HUES6 (cell line): ENCODE results near the gene EBI3.
"Not testable (repeated sequence)": the region's sequence is repeated elsewhere in the genome, so short reads cannot be mapped to it uniquely, and the experiment has no call there.

Experiments
- H3K27ac ChIP-seq: 2 replicates; pipeline ENCODE4 v1.7.0; 2013; ENCODE audit warnings: low read depth, mild to moderate bottlenecking, low read length, inconsistent platforms
- H3K27me3 ChIP-seq: 2 replicates; pipeline ENCODE4 v1.6.1; 2013; ENCODE audit warnings: low read length; ENCODE audit not compliant: control insufficient read depth, insufficient read depth
- H3K36me3 ChIP-seq: 2 replicates; pipeline ENCODE4 v1.6.1; 2013; ENCODE audit warnings: low read length; ENCODE audit not compliant: control insufficient read depth, insufficient read depth
- H3K4me1 ChIP-seq: 2 replicates; pipeline ENCODE4 v1.6.1; 2013; ENCODE audit warnings: low read length; ENCODE audit not compliant: control insufficient read depth, insufficient read depth
- H3K4me3 ChIP-seq: 2 replicates; pipeline ENCODE4 v1.5.1; 2013; ENCODE audit warnings: low read depth, low read length
- H3K9ac ChIP-seq: one replicate; pipeline ENCODE4 v1.6.1; 2013; ENCODE audit warnings: mild to moderate bottlenecking, low read length
- H3K9me3 ChIP-seq: 2 replicates; pipeline ENCODE4 v1.6.1; 2013; ENCODE audit warnings: low read depth, low read length; ENCODE audit not compliant: control insufficient read depth, insufficient read depth

Gene EBI3

DNA sequence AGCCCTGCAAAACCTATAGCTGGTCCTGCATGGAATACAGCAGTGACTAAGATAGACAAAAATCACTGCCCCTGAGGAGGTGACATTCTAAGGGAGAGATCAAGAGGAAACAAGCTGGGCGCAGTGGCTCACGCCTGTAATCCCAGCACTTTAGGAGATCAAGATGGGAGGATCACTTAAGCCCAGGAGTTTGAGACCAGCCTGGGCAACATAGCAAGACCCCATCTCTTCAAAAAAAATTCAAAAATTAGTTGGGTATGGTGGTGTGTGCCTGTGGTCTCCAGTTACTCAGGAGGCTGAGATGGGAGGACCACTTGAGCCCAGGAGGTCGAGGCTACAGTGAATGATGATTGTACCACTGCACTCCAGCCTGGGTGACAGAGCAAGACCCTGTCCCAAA, 36.8 kb upstream of the EBI3 start:
- H3K9ac ChIP-seq, H3K4me3 ChIP-seq, H3K36me3 ChIP-seq, H3K4me1 ChIP-seq, H3K27ac ChIP-seq, H3K9me3 ChIP-seq: not testable (repeated sequence)
- peaks cover 30% of the 10 kb centered on the region for H3K27me3 ChIP-seq

DNA sequence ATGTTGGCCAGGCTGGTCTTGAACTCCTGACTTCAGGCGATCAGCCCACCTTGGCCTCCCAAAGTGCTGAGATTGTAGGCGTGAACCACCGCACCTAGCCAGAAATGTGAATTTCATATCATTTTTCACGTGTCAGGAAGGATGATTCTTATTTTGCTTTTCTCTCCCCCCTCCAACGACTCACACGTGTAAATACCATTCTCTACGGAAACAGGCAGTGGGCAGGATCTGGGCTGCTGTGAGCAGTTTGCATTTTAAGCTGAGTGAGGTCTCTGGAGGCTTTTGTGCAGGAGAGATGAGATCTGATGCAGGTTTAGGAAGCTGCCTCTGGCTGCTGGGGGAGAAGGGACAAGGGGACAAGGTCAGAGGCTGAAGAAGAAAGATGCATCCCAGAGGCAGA, 35.0 kb upstream of the EBI3 start:
- H3K36me3 ChIP-seq = no peaks in the 10 kb centered on the region
- H3K9ac ChIP-seq = no peak overlapping the region
- no peaks in the 10 kb centered on the region; the same call in 1 of the 2 replicates for H3K4me1 ChIP-seq
- H3K27me3 ChIP-seq = peaks cover 45% of the 10 kb centered on the region
- no peak overlapping the region for H3K27ac ChIP-seq
- H3K4me3 ChIP-seq = no peak overlapping the region
- H3K9me3 ChIP-seq = no peaks in the 10 kb centered on the region

DNA sequence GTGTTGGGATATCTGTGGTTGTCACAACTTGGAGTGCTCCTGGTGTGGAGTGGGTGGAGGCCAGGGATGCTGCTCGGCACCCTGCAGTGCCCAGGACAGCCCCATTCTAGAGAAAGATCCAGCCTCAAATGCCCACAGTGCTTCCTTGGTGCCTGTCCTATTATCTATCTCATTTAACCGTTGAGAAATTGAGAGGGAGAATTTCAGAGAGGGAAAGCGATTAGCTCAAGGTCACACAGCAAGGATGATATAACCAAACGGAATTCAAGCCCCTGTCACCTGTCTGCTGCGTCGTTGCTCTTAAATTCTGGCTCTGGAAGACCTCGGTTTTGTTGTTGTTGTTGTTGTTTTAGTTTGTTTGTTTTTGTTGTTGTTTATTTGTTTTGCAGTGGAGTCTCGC, 33.3 kb upstream of the EBI3 start:
- Histone ChIP-seq H3K36me3 (no peaks in the 10 kb centered on the region), H3K27ac (no peak overlapping the region), H3K4me3 (no peak overlapping the region), H3K9ac (no peak overlapping the region), H3K9me3 (no peaks in the 10 kb centered on the region), H3K27me3 (peaks cover 61% of the 10 kb centered on the region), H3K4me1 (no peaks in the 10 kb centered on the region; the same call in 1 of the 2 replicates)

DNA sequence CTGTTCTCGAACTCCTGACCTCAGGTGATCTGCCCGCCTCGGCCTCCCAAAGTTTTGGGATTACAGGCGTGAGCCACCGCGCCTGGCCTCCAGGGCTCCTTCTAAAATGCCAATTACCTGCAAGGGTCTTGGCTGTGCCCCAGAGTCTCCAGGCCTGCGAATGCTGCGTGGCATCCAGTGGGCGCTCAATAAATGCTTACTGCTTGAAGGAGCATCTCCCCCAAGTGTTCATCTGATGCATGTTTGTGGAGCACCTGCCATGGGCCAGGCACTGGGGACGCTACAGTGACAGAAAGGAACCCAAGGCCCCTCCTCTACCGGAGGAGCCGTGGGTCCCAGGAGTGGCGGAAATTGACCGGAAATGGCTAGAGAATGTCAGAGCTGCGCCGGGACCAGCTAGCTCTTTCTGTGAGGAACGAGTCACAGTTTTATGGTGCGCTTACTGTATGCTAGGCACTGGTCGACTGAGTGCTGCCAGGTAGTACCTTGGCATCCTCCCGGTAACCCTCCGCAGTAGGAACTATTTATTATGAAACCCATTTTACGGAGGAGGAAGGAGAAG, 32.7 kb upstream of the EBI3 start:
- Histone ChIP-seq H3K4me3 (no peak overlapping the region), H3K27me3 (peaks cover 68% of the 10 kb centered on the region), H3K9ac (no peak overlapping the region), H3K9me3 (no peaks in the 10 kb centered on the region), H3K36me3 (no peaks in the 10 kb centered on the region), H3K27ac (no peak overlapping the region), H3K4me1 (no peaks in the 10 kb centered on the region; the same call in 1 of the 2 replicates)

DNA sequence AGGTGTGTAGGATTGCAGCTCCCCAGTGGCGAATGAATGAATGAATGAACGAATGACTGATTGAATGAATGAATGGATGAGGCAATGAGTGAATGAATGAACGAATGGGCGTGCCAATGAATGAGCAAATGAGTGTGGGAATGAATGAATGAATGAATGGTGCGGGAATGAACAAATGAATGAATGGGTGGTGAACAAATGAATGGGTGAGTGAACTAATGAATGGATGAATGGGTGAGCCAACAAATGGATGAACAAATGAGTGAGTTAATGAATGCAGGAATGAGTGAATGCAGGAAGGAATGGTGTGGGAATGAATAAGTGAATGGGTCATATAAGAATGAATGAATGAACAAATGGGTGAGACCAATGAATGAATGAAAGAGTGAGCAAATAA, 32.1 kb upstream of the EBI3 start:
- Histone ChIP-seq H3K9me3 (no peaks in the 10 kb centered on the region), H3K9ac (no peak overlapping the region), H3K36me3 (no peaks in the 10 kb centered on the region), H3K4me3 (no peak overlapping the region), H3K27me3 (peaks cover 73% of the 10 kb centered on the region), H3K27ac (no peak overlapping the region), H3K4me1 (no peaks in the 10 kb centered on the region; the same call in 1 of the 2 replicates)

DNA sequence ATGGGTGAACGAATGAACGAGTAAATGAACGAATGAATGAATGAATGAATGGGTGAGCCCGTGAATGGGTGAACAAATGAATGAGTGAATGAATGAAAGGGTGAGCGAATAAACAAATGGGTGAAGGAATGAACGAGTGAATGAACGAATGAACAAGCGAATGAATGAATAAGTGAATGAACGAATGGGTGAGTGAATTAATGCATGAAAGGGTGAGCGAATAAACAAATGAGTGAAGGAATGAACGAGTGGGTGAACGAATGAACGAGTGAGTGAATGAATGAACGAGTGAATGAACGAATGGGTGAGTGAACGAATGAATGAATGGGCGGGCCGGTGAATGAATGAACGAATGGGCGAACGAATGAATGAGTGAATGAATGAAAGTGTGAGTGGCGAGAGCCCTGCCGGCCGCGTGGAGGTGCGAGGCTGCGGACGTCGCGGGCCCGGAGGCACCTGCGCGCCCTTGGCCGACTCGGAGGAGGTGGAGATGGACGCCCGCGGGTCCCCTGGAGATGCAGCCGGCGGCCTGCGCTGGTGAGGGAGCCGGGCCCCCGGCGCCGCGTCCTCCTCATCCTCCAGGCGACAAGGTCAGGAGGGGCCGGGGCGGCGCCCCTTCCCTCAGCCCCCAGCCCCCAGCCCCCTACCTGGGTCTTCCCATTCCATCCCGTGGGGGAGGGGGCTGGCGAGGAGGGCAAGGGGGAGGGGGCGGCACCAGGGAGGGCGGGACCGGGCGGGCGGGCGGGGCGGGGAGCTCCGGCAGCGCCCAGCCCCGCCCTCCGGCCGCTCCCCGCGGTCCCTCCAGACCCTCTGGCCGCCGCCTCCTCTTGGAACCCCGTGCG, 31.5 kb upstream of the EBI3 start:
- peak overlapping the region; percentile 43 for H3K4me3 ChIP-seq
- peaks cover 73% of the 10 kb centered on the region for H3K27me3 ChIP-seq
- H3K36me3 ChIP-seq = no peaks in the 10 kb centered on the region
- H3K27ac ChIP-seq = no peak overlapping the region
- H3K9me3 ChIP-seq = no peaks in the 10 kb centered on the region
- no peaks in the 10 kb centered on the region; the same call in 1 of the 2 replicates for H3K4me1 ChIP-seq
- no peak overlapping the region for H3K9ac ChIP-seq

DNA sequence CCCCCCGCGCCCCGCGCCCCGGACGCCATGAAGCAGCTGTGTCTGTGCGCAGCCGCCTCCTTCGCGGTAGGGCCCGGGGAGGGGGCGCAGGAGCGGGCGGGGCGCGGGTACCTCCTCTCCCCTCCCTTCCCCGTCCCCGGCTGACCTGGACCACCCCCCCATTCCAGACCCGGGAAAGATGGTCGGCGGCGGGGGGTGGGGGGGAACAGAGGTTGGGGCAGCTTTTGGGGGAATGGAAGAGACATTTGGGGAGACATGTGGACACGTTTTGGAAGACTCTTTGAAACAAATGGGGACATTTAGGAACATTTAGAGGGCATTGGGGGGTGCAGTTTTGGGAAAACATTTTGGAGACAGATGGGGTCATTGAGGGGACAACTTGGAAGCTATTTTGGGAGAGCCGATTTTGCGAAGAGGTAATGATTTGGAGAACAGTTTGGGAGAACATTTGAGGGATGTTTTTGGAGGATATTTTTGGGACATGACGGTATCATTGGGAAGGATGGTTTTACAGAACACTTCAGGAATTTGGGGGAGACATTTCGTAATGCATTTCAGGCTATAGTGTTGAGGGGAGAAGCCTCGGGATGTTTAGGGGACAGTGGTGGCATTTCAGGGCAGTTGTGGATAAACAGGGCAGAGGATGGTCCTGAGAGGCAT, 30.7 kb upstream of the EBI3 start:
- peak overlapping the region; percentile 43 for H3K4me3 ChIP-seq
- H3K9ac ChIP-seq = no peak overlapping the region
- no peaks in the 10 kb centered on the region for H3K9me3 ChIP-seq
- H3K27ac ChIP-seq = no peak overlapping the region
- H3K4me1 ChIP-seq = no peaks in the 10 kb centered on the region; the same call in 1 of the 2 replicates
- no peaks in the 10 kb centered on the region for H3K36me3 ChIP-seq
- H3K27me3 ChIP-seq = peaks cover 73% of the 10 kb centered on the region

DNA sequence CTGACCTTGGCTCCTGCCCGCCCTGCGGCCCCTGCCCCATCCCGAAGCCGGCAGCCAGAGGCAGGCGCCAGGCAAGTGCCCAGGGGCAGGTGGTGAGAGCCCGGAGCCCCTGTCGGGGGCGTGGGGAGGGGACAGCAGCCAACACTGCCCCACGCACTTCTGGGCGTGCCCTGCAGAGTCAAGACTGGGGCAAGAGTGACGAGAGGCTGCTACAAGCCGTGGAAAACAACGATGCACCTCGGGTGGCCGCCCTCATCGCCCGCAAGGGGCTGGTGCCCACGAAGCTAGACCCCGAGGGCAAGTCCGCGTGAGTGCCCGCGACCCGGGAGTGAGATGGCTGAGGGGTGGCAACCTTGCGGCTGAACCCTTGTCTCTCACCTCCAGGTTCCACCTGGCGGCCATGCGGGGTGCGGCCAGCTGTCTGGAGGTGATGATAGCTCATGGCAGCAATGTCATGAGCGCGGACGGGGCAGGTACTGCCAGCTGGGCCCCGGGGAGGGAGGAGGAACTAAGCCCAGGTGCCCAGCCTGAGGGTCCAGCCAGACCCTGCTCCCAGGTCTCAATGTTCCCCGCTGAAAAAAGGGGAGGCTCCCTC, 29.5 kb upstream of the EBI3 start:
- H3K36me3 ChIP-seq = no peaks in the 10 kb centered on the region
- peak overlapping the region; percentile 34 for H3K4me3 ChIP-seq
- no peaks in the 10 kb centered on the region for H3K9me3 ChIP-seq
- H3K27ac ChIP-seq = no peak overlapping the region
- no peak overlapping the region for H3K9ac ChIP-seq
- H3K27me3 ChIP-seq = peaks cover 63% of the 10 kb centered on the region
- H3K4me1 ChIP-seq = no peaks in the 10 kb centered on the region

DNA sequence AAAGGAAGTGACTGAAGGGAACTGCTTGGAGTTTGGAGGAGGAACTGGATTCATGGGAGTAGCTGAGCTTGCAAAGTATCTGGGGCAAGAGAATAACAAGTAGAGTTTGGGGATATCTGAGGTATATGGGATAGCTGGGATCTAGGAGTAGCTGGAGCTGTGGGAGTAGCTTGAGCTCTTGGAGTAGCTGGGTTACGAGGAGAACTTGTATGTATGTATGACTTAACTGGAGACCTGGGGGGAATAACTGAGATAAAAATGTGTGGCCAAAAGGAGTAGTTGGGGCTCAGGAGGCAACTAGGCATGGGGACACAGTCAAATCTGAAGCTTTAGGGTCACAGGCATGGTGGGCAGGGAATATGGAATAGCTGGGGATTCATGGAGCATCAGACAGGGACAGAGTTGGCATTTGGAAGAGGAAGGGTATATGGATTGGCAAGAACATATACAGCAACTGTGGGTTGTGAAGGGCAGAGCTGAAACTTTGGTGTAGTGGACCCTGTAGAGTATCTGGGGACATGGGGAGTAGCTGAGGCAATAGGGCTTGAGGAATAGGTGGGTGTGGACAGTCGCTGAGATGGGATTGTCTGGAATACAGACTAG, 28.3 kb upstream of the EBI3 start:
- peaks cover 58% of the 10 kb centered on the region for H3K27me3 ChIP-seq
- H3K4me3 ChIP-seq = no peak overlapping the region
- H3K4me1 ChIP-seq = no peaks in the 10 kb centered on the region
- H3K36me3 ChIP-seq = no peaks in the 10 kb centered on the region
- H3K27ac ChIP-seq = no peak overlapping the region
- H3K9me3 ChIP-seq = no peaks in the 10 kb centered on the region
- H3K9ac ChIP-seq = no peak overlapping the region

DNA sequence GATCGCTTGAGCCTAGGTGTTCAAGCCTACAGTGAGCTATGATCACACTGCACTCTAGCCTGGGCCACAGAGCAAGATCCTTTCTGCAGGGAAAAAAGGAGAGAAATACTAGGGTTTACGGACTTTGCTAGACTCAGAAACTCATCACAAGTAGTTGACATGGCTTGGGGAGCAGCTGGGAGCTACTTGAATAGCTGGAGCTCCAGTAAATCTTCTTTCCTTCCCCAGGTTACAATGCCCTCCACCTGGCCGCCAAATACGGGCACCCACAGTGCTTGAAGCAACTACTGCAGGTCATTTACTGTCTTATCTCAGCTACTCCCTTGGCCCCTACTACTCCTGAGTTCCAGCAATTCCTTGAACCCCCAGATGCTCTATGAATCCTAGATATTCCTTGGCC, 27.5 kb upstream of the EBI3 start:
- Histone ChIP-seq H3K9me3 (no peaks in the 10 kb centered on the region), H3K27me3 (peaks cover 51% of the 10 kb centered on the region), H3K9ac (no peak overlapping the region), H3K27ac (no peak overlapping the region), H3K4me1 (no peaks in the 10 kb centered on the region), H3K36me3 (no peaks in the 10 kb centered on the region), H3K4me3 (no peak overlapping the region)
